K562 (cell line): ENCODE measurements around the gene MRPL40. TPM values are rescaled to one million over a fixed set of nuclear protein-coding genes. Genes with fewer than 3 reads are reported as not detected.

Experiments used
- SMAD1 ChIP-seq: fragments of 150-350 bp; IDR thresholded peaks from 2 replicates; pipeline ENCODE4 v1.6.1; 2014; ENCODE audit warnings: low read length, low read depth; ENCODE audit not compliant: partially characterized antibody
- TAF7 ChIP-seq: fragments of 450-650 bp; IDR thresholded peaks from 2 replicates; pipeline ENCODE4 v1.6.1; 2016; ENCODE audit warnings: missing genetic modification characterization, missing compliant biosample characterization
- TSC22D4 ChIP-seq: fragments of 450-650 bp; IDR thresholded peaks from 2 replicates; pipeline ENCODE4 v1.6.1; 2016; ENCODE audit warnings: missing genetic modification characterization, missing biosample characterization, control low read depth
- ZBTB1 ChIP-seq: sonication (generic); formaldehyde crosslinking; IDR thresholded peaks from 2 replicates; pipeline ENCODE4 v1.8.1; 2023; ENCODE audit warnings: missing genetic modification reagents, low read depth, mild to moderate bottlenecking, borderline replicate concordance
- ZNF77 ChIP-seq: fragments of 250-450 bp; sonication (Bioruptor Pico); IDR thresholded peaks from 2 replicates; pipeline ENCODE4 v1.5.0; 2020
- polyA plus RNA-seq, 8 experiments: library from polyadenylated mRNA; depleted of rRNA in 4 of 8; stranded (reverse) in 5 of 8; unstranded in 3 of 8; fragments of >200 nt; fragmentation: Nextera tagmentation in 2 of 8; fragmentation: Illumina TruSeq in 1 of 8; extraction: Ambion mirVana in 2 of 8; extraction: Trizol in 1 of 8; gene quantifications; 2 replicates each; pipeline versions ENCODE4 v1.2.1 to v1.2.3, GENCODE V29; 2011 to 2014; ENCODE audit warnings: inconsistent platforms in 1 of 8, missing spikeins in 1 of 8
- total RNA-seq, 7 experiments: library from RNA; depleted of rRNA in 6 of 7; stranded (reverse); fragments of >200 nt in 6 of 7; fragmentation: Illumina TruSeq in 2 of 7; extraction: Trizol in 2 of 7; gene quantifications; 2 replicates each; pipeline versions ENCODE4 v1.2.1 to v1.2.3, GENCODE V29; 2011 to 2021; ENCODE audit warnings: low replicate concordance in 1 of 7
- TF ChIP-seq, protein P1 (sequence below): fragments of 450-650 bp; IDR thresholded peaks from 2 replicates; pipeline ENCODE4 v1.6.1; 2016; ENCODE audit warnings: mild to moderate bottlenecking, moderate library complexity
- TF ChIP-seq, protein P2 (sequence below): fragments of 250-450 bp; sonication (Bioruptor Pico); IDR thresholded peaks from 2 replicates; pipeline ENCODE4 v1.5.1; 2021; ENCODE audit warnings: mild to moderate bottlenecking
- TF ChIP-seq, protein P3 (sequence below): fragments of 250-450 bp; sonication (Bioruptor Pico); IDR thresholded peaks from 2 replicates; pipeline ENCODE4 v1.9.0; 2021; ENCODE audit warnings: mild to moderate bottlenecking
- TF ChIP-seq, protein P4 (sequence below): fragments of 450-650 bp; formaldehyde crosslinking; IDR thresholded peaks from 2 replicates; pipeline ENCODE4 v1.4.0; 2022; ENCODE audit warnings: mild to moderate bottlenecking, moderate library complexity

MRPL40 gene
- total and polyA plus RNA-seq, 9 of the 15 experiments (the other 6 are each of a cell fraction or from before 2014, with no cell fraction given) = 132 to 652 (median 208) TPM

DNA sequence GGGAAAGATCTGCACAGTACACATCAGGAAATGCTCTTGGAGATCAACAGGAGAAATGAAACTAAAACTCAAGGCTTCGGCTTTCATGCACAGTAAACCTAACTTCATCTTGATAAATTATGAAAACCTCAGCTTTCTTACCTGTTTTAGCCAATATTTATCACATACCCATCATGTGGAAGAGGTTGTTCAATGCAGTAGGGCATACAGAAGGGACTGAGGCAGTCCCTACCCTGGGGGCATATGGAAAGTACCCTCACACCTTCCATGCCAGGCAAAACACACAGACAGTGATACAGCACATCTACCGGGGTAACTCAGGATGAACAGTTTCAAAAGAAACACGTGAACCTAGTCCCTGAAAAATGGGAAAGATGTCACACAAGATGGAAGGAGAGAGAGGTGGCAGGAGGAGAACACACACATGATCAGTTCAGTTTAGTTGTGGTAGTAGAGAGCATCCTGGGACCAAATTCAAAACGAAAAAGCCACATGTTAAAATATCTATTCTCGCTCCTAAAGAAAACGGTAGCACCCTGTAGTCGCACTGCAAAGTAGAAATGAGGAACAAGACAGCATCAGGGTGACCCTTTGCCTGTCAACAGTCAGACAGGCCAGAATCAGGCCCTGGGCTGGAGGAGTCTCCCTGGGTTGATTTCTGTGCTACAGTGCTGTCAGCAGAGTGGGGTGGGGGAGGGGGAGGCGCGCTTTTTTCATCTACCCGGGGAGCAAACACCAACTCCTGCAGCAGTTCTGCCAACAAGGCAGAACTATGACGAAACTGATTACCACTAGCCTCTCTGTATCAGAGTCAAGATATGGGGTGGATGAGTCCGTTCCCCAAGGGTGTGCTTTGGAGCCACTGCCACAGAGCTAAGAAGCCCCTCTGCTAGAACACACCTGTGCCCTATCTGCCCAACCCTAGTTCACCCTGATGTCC is 2.1 kb upstream of the MRPL40 start (continued):
- TF ChIP-seq, protein P1, sequence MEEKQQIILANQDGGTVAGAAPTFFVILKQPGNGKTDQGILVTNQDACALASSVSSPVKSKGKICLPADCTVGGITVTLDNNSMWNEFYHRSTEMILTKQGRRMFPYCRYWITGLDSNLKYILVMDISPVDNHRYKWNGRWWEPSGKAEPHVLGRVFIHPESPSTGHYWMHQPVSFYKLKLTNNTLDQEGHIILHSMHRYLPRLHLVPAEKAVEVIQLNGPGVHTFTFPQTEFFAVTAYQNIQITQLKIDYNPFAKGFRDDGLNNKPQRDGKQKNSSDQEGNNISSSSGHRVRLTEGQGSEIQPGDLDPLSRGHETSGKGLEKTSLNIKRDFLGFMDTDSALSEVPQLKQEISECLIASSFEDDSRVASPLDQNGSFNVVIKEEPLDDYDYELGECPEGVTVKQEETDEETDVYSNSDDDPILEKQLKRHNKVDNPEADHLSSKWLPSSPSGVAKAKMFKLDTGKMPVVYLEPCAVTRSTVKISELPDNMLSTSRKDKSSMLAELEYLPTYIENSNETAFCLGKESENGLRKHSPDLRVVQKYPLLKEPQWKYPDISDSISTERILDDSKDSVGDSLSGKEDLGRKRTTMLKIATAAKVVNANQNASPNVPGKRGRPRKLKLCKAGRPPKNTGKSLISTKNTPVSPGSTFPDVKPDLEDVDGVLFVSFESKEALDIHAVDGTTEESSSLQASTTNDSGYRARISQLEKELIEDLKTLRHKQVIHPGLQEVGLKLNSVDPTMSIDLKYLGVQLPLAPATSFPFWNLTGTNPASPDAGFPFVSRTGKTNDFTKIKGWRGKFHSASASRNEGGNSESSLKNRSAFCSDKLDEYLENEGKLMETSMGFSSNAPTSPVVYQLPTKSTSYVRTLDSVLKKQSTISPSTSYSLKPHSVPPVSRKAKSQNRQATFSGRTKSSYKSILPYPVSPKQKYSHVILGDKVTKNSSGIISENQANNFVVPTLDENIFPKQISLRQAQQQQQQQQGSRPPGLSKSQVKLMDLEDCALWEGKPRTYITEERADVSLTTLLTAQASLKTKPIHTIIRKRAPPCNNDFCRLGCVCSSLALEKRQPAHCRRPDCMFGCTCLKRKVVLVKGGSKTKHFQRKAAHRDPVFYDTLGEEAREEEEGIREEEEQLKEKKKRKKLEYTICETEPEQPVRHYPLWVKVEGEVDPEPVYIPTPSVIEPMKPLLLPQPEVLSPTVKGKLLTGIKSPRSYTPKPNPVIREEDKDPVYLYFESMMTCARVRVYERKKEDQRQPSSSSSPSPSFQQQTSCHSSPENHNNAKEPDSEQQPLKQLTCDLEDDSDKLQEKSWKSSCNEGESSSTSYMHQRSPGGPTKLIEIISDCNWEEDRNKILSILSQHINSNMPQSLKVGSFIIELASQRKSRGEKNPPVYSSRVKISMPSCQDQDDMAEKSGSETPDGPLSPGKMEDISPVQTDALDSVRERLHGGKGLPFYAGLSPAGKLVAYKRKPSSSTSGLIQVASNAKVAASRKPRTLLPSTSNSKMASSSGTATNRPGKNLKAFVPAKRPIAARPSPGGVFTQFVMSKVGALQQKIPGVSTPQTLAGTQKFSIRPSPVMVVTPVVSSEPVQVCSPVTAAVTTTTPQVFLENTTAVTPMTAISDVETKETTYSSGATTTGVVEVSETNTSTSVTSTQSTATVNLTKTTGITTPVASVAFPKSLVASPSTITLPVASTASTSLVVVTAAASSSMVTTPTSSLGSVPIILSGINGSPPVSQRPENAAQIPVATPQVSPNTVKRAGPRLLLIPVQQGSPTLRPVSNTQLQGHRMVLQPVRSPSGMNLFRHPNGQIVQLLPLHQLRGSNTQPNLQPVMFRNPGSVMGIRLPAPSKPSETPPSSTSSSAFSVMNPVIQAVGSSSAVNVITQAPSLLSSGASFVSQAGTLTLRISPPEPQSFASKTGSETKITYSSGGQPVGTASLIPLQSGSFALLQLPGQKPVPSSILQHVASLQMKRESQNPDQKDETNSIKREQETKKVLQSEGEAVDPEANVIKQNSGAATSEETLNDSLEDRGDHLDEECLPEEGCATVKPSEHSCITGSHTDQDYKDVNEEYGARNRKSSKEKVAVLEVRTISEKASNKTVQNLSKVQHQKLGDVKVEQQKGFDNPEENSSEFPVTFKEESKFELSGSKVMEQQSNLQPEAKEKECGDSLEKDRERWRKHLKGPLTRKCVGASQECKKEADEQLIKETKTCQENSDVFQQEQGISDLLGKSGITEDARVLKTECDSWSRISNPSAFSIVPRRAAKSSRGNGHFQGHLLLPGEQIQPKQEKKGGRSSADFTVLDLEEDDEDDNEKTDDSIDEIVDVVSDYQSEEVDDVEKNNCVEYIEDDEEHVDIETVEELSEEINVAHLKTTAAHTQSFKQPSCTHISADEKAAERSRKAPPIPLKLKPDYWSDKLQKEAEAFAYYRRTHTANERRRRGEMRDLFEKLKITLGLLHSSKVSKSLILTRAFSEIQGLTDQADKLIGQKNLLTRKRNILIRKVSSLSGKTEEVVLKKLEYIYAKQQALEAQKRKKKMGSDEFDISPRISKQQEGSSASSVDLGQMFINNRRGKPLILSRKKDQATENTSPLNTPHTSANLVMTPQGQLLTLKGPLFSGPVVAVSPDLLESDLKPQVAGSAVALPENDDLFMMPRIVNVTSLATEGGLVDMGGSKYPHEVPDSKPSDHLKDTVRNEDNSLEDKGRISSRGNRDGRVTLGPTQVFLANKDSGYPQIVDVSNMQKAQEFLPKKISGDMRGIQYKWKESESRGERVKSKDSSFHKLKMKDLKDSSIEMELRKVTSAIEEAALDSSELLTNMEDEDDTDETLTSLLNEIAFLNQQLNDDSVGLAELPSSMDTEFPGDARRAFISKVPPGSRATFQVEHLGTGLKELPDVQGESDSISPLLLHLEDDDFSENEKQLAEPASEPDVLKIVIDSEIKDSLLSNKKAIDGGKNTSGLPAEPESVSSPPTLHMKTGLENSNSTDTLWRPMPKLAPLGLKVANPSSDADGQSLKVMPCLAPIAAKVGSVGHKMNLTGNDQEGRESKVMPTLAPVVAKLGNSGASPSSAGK = no peak
- TF ChIP-seq TSC22D4 (peak; percentile 5; the same call in 1 of the 2 replicates), ZBTB1 (CRISPR knock-in tag) (no peak), SMAD1 (peak; percentile 15), TAF7 (tag) (0 out of 2 replicates have a peak, but pooled peaks have one; percentile 8), ZNF77 (CRISPR knock-in tag) (no peak)
- TF ChIP-seq, protein P2, sequence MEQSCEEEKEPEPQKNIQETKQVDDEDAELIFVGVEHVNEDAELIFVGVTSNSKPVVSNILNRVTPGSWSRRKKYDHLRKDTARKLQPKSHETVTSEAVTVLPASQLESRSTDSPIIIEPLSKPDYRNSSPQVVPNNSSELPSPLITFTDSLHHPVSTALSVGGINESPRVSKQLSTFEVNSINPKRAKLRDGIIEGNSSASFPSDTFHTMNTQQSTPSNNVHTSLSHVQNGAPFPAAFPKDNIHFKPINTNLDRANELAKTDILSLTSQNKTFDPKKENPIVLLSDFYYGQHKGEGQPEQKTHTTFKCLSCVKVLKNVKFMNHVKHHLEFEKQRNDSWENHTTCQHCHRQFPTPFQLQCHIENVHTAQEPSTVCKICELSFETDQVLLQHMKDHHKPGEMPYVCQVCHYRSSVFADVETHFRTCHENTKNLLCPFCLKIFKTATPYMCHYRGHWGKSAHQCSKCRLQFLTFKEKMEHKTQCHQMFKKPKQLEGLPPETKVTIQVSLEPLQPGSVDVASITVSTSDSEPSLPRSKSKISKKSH (CRISPR knock-in tag) = no peak
- TF ChIP-seq, protein P3, sequence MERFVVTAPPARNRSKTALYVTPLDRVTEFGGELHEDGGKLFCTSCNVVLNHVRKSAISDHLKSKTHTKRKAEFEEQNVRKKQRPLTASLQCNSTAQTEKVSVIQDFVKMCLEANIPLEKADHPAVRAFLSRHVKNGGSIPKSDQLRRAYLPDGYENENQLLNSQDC (CRISPR knock-in tag) = 0 out of 2 replicates have a peak, but pooled peaks have one; percentile 39
- TF ChIP-seq, protein P4, sequence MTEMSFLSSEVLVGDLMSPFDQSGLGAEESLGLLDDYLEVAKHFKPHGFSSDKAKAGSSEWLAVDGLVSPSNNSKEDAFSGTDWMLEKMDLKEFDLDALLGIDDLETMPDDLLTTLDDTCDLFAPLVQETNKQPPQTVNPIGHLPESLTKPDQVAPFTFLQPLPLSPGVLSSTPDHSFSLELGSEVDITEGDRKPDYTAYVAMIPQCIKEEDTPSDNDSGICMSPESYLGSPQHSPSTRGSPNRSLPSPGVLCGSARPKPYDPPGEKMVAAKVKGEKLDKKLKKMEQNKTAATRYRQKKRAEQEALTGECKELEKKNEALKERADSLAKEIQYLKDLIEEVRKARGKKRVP = 0 out of 2 replicates have a peak, but pooled peaks have one; percentile 30
- TF ChIP-seq, all 486 proteins: peak for 49
